H1 (cell line): ENCODE results near the gene ASB8. TPM values are rescaled to one million over a fixed set of nuclear protein-coding genes. Genes with fewer than 3 reads are reported as not detected.

Experiments used
- BACH1 ChIP-seq: IDR thresholded peaks from 2 replicates; pipeline ENCODE4 v1.6.1; 2012; ENCODE audit warnings: low read length, improper control_type of control experiment
- CBX8 ChIP-seq: fragments of 300-800, 300-1000 bp; sonication (generic); IDR thresholded peaks from 2 replicates; pipeline ENCODE4 v1.7.1; 2016; ENCODE audit warnings: low read depth, low read length, borderline replicate concordance
- CREB1 ChIP-seq: IDR thresholded peaks from 2 replicates; pipeline ENCODE4 v1.6.1; 2012; ENCODE audit warnings: inconsistent platforms
- CTCF ChIP-seq, 3 experiments: IDR thresholded peaks; 1 replicate in 2 of 3; 2 replicates in 1 of 3; pipeline versions ENCODE4 v1.5.1 to v1.6.1; 2011; ENCODE audit warnings: low read length in 3 of 3, mild to moderate bottlenecking in 3 of 3, inconsistent platforms in 2 of 3, low read depth in 1 of 3, moderate library complexity in 1 of 3; ENCODE audit not compliant: insufficient read depth in 1 of 3; ENCODE audit errors: control extremely low read depth in 1 of 3
- E2F6 ChIP-seq: IDR thresholded peaks from 2 replicates; pipeline ENCODE4 v1.6.1; 2012; ENCODE audit warnings: inconsistent platforms
- MAX ChIP-seq: IDR thresholded peaks from 2 replicates; pipeline ENCODE4 v1.6.1; 2012; ENCODE audit warnings: inconsistent platforms
- PHF8 ChIP-seq: fragments of 200-600 bp; sonication (generic); conservative IDR thresholded peaks from 2 replicates; pipeline ENCODE4 v1.7.1; 2012; ENCODE audit warnings: low read depth, mild to moderate bottlenecking, inconsistent platforms, low read length, moderate library complexity
- POLR2A ChIP-seq, 2 experiments: IDR thresholded peaks; 1 replicate in 1 of 2; 2 replicates in 1 of 2; pipeline ENCODE4 v1.6.1; 2011; ENCODE audit warnings: low read depth in 2 of 2, low read length in 2 of 2, mild to moderate bottlenecking in 2 of 2; ENCODE audit errors: control extremely low read depth in 1 of 2
- POLR2AphosphoS5 ChIP-seq: IDR thresholded peaks from 2 replicates; pipeline ENCODE4 v1.6.1; 2011; ENCODE audit warnings: low read depth, low read length
- polyA plus RNA-seq, 7 experiments: library from polyadenylated mRNA; depleted of rRNA in 3 of 7; stranded (reverse) in 5 of 7; unstranded in 2 of 7; fragments of >200 nt in 5 of 7; fragments of 200-250 nt in 2 of 7; gene quantifications; 1 replicate in 5 of 7; 2 replicates in 1 of 7; 4 replicates in 1 of 7; pipeline versions ENCODE4 v1.2.1 to v1.2.3, GENCODE V29; 2011 to 2013; ENCODE audit warnings: missing spikeins in 2 of 7, mixed read lengths in 2 of 7
- total RNA-seq: library from RNA; stranded (reverse); fragmentation: NEBNext Ultra II Directional; extraction: Animal tissue kit (Norgen Biotek cat#: 25700); gene quantifications from 2 replicates; pipeline ENCODE4 v1.2.1, GENCODE V29; 2021

ASB8 gene
- total and polyA plus RNA-seq, 2 of the 8 experiments (the other 6 are each of a cell fraction or from before 2014, with no cell fraction given) = 3.8 to 8.3 TPM

- peak; percentile 86 for TF ChIP-seq E2F6
- TF ChIP-seq CREB1 = peak; percentile 86
- TF ChIP-seq POLR2A (IDR thresholded peaks at IDR 0.05; ENCODE audit: control extremely low read depth in 1 of 2, low read depth in 2 of 2, low read length in 2 of 2) = peak; percentile 71 to 93
- TF ChIP-seq PHF8 = peak; percentile 77
- TF ChIP-seq BACH1 = peak; percentile 36; the same call in 1 of the 2 replicates
- TF ChIP-seq MAX = peak; percentile 75
- TF ChIP-seq POLR2AphosphoS5 = peak; percentile 73
- TF ChIP-seq CBX8 = no peak
- TF ChIP-seq CTCF (IDR thresholded peaks at IDR 0.05; ENCODE audit: control extremely low read depth in 1 of 3, insufficient read depth in 1 of 3, low read depth in 1 of 3, low read length in 3 of 3) = peak; percentile 11 to 48 (median 39); a peak in 2 of 4 replicates
Measured at GRCh38 chr12:48197971-48198671, 40.8 kb upstream of the ASB8 start (continued).
